Activated T-helper 1 cell treated with Interleukin-2 at 50 U/mL for 16 hours (primary cell): ENCODE measurements around the gene ZDHHC3.
"Not testable (repeated sequence)": the region's sequence is repeated elsewhere in the genome, so short reads cannot be mapped to it uniquely, and the experiment has no call there.

Experiments used
- DNase-seq: peaks from one replicate; pipeline ENCODE4 v3.0.0-alpha.2; 2020; ENCODE audit warnings: low read depth

Gene ZDHHC3

DNA sequence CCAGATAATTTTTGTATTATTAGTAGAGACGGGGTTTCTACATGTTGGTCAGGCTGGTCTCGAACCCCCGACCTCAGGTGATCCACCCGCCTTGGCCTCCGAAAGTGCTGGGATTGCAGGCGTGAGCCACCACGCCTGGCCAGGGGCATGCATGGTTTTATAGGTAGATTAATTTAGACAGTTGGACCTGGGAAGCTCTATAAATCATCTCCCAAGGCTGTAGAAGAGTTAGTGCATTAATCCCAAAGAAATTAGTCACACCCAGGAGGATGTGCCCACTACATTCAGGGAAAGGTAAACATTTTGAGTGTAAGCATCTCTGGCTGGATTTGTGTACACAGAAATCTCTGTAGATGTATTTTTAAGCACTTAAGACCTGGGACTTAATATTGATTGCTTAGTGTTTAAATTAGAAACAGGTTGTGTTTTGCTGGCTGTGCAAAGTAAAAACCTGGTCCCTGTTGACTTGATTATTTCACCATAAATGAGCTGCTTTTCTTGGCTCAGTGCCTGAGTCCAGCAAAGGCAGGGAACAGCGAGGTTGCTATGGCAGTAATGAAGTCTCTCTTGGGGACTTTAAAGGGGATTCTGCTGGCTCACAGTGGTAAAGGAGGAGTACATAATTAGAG is 19.3 kb upstream of the ZDHHC3 start:
- DNase-seq, result no peak

DNA sequence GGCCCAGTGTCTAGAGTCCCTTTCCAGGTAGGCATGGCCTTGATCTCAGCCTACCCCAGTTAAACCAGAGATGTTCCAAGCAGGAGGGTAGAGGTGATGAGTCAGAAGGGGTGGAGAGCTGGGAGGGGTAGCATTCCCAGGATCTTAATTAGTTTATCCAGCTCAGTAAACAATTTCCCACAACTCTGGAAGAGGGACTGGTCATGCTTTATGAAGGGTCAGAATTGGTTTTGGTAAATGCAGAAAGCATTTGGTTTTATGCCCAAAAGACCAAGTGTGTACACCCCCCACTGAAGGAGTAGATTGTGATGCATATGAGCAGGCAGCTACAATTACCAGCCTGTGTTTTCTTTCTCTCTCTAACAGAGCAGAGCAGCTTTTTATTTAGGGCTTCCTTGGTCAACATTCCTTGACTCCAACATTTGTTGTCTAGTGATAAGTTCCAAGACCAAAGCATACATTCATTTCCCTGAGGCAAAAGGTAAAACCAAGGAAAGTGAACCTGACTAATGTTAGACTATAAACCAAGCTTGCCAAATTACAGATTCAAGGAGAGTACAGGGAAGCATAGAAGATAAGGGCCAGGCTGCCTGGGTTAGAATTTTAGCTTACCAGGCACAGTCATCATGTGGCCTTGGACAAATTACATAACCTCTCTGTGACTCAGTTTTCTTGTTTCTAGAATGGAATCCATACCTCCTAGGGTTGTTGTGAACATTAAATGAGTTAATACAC is 17.7 kb upstream of the ZDHHC3 start:
- DNase-seq, result no peak

DNA sequence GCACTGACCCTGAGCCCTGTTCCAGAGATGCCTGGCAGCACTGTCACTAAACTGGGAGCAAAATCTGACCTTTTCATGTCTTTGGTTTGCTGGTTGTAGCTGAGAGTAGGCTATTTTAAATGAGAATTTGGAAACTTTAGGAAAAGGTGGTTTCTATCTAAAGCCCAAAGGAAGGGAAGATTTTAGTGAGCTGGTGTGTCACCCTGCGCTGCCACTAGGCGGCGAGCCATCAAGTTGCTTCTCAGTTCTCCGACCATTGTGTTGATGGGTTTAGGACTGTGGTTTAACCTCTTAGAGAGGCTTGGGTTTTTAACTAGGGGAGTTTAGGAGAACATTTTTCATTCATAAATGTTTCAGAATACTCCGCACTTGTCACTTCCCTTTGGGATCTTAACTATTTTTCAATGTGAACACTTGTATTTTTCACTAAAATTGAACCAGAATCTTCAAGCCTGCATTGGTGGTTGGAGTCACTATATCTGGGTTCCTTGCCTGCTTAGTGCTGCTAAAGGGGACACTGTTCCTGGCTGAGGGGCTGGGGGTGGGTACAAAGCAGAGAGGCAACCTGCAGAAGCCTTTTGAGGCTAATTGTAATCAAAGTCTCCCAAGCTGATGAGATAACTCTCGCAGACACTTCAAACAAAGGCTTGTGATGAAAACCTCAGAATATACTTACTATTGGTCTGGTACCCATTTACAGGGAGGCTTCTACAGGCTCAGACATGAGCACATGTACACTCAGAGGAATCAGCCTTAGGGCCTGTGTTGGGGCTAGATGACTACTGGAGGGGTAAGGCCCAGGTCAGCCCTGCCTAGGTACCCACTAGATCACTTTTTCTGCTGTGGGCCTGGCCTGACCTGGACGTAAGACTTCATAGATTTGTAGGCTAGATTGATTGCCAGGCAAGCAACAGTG is 16.8 kb upstream of the ZDHHC3 start:
- no peak for DNase-seq

DNA sequence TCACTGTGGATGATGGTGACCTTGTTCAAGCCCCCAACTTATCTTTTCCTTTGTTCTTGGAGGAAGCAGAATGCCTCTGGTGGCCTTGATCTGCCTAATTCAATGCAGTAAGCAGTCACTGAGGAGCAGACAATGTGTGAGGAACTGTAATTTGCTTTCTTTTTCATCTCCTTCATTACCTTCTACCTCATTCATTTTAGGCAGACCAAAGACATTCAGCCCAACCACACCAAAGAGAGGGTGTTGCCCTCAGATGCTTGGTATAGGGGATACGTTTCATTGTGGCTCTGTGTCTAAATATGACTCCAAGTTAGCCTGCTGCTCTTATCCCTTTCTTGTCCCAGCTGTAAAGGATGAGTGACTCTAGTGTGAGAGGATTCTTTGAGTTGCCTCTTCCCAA is 15.4 kb upstream of the ZDHHC3 start:
- no peak for DNase-seq

DNA sequence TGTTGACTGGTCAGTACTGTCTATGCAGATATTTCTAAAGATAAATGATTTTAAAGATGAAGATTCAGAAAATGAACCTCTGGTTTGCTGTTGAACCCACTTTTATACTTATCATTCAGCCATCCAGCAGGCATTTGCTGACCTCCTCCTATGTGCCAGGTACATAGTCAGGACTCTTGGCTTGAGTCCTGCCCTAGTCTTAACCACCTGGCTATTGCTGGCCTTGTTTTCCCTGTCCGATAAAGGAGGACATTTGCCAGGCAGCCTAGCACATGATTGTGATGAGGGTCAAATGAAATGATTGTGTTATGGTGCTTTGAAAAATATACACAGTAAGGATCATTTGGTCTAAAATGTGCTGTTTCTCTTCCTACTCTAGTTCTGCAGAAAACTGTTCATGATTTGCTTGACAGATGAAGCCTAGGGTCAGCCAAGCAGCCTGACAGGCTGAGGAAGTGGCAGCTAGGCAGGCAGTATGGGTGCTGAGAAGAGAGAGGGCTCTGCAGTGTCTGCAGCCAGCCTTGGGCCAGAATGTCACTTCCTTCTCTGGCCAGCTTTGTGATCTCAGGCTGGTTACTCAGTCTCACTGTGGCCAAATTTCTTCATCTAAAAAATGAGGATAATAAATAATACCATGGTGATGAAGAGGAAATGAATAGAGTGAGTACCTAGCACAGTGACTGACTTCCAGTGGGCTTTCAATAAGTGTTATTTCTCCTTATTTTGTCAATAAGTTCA is 13.8 kb upstream of the ZDHHC3 start:
- DNase-seq, result no peak

DNA sequence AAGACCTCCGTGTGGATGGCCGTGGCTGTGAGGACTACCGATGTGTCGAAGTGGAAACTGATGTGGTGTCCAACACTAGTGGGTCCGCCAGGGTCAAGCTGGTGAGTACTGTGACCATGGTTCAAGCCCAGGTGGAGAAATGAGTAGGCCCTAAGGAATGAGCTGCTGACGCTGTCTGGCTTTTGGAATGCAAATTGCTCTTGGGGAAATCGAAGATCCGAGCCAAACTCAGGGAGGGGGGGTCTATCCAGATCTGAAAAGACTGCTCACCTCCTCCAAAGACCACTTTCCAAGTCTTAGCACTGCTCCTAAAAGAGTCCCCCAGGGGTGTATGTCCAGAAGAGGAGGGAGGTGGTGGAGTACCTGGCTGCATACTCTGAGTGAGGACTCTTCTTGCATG is 13.2 kb upstream of the ZDHHC3 start:
- DNase-seq, result no peak

DNA sequence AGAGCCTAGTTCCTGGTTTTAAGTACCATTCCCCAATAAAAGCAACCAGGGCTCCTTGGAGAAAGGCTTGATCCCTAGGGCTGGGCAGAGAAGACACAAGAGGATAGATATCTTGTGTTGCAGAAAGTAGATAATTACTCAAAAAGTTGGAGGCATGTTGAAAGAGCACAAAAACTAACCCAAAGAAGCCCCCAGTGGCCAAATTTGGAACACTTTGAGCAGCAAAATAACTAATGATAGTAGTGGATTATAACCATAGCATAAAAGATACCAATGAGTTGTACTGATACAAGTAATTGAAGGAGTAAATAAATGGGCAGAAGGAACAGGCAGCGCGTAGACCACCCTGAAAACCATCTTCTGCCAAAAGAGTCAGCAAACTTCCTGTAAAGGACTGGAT is 12.1 kb upstream of the ZDHHC3 start:
- no peak for DNase-seq

DNA sequence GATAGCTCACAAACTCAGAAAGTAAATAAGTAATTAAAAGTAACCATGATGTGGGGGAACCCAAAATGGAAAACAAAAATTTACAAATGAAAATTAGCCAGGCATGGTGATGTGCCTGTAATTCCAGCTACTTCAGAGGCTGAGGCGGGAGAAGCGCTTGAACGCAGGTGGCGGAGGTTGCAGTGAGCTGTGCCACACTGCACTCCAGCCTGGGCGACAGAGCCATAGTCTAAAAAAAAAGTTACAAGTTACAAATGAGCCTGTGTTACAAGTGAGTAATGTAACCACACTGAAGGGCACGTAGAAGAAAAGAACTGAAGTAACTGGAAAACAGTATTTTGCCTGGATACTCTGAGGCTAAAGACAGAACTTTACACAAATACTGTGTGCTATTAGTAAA is 11.4 kb upstream of the ZDHHC3 start:
- DNase-seq, result no peak

DNA sequence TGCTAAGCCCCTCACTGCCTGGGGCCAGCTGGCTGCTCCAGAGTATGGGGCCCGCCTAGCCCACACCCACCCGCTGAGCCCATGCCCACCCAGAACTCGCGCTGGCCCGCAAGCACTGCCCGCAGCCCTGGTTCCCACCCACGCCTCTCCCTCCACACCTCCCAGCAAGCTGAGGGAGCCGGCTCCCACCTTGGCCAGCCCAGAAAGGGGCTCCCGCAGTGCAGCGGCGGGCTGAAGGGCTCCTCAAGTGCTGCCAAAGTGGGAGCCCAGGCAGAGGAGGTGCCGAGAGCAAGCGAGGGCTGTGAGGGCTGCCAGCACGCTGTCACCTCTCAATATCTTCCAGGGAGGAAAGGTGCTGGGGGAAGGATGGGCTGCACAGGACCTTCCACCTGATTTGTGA is 10.4 kb upstream of the ZDHHC3 start:
- DNase-seq, result not testable (repeated sequence)

DNA sequence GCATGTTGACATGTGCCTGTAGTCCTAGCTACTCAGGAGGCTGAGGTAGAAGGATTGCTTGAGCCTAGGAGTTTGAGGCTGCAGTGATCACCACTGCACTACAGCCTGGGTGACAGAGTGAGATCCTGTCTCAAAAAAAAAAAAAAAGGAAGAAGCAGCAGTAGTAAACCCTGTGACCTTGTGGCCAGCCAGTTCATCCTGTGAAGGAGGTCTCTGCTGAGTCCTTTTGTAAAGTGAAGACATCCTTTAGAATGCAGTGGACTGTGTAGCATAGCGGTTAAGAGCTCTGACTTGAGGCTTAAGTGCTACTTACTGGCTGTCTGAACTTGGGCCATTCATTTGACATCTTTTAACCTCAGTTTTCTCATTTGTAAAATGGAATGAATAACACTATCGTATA is 8.4 kb upstream of the ZDHHC3 start:
- DNase-seq, result no peak

DNA sequence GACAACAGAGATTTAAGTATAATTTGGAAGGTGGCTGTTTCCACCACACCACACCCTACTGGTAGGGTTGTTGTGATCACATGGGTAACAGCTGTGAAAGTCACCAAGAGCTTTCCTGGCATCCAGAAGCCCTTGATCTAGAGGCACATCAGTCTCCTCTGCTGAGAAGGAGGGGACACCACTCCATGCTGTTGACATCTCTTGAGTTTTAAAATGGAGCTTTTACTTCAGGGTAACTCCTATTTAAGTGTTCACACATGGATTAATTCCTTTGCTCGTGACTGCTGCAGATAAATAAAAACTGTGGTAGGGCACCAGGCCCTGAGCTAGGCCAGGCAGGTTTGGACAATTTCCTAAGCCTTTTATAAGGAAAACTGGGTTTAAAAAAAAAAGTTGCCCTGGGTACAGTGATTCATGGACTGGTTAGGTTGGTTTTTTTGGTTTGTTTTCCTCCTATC is 7.5 kb upstream of the ZDHHC3 start:
- no peak for DNase-seq

DNA sequence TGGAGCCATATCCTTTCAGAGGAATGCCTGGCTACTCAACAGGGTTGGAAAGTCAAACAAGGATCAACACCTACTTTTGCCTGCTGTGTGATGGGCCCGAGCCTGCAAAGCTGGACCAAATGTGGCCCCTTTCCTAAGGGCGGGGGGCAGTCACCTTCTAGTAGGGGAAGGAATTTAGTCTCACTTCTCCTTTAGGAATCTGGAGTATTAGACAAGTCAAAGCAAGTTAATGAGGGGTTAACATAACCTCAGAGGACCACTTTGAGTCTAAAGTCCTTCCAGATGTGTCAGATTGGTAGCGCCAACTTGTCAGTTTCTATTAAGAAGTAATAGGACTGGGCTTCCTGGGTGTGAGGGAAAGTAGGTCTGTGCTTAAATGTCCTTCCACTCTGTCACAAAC is 6.8 kb upstream of the ZDHHC3 start:
- DNase-seq, result no peak

DNA sequence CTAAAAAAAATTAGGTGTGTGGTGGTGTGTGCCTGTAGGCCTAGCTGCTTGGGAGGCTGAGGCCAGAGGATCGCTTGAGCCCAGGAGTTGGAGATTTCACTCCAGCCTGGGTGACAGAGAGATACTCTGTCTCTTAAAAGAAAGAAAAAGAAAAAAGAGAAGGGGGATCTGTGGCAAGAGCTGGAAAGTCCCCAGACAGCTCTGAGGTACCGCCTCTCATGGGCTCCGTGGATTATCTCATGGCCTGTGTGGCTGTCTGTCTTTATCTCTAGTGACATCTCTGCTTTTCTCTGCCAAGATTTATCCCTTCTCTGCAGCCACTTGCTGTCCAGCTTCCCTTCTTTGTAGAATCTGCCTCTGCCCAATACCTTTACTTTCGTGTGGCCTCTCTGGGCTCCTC is 5.8 kb upstream of the ZDHHC3 start:
- no peak for DNase-seq

DNA sequence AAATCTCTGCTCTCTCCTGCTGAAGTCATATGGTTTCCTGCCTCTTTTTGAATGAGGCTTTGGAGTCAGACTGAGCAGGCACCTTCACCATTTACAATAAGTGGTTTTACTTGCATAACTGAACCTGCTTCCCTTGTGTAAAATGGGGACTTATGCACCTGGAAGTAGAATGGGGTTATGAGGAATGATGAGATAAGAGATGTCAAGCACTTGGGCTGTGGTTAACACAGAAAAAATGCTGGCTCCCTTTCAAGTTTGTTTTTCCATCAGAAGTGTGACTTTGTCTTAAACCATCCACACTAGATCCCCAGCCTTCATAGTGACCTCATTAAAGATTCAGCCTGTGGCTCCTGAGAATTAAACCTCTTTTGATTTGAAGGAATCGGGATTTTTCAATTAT is 5.2 kb upstream of the ZDHHC3 start:
- no peak for DNase-seq

DNA sequence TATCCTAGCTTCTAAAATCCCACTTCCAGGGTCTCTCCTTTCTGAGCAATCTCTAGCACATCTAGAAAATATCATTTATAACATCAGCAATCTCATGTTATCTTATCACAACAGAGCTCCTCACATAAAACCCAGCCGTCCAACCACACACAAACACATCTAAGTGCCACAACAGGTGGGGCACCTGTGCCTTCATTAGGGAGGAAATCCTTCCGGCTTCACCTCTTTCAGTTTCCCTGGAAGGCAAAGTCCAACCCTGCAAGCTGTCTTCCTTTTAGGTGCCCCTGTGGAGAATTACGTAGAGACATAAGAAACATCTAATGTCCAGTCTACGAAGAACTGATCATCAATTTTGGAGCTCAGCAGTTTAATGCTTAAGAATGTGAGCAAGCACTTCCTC is 1.6 kb downstream of the ZDHHC3 start:
- no peak for DNase-seq

DNA sequence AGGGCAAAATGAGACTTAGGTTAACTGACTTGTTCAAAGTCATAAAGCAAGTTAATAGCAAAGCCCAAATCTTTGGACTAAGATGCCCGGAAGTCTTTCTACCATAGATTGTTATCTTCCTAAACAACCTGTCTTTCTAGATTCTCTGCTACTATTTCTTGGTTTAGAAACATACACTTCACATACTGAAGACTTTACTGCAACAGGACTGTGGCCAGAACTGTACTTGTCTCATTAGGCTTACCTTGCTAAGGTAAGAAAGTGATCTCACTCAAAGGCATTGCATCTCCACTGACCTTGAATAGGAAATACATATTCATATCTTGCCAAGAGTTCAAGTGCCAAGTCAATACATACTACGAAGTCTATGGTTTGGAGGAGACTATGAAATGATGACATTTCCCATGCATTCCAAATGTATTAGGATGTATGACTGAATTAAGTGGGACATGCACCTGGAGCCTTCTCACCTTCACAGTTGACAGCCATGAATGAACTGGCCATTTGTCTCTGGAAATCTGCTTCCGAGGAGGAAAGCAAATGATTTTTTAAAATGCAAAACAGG is 5.0 kb downstream of the ZDHHC3 start:
- no peak for DNase-seq

DNA sequence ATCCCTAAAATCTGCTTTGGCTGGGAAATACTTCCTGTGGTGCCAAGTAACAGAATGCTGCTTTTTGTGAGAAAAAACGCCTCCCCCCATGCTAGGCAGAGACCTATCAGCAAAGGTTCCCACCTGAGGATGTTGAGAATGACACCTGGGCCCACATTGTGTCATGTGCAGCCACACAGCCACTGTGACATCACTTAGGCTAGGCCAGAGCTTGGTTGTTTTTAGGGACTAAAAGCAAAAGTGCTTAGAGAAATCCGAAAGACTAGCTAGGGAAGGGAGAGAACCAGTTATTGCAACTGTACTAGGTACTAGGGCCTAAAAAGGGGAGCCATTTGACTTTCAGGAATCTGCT is 6.2 kb downstream of the ZDHHC3 start:
- no peak for DNase-seq

DNA sequence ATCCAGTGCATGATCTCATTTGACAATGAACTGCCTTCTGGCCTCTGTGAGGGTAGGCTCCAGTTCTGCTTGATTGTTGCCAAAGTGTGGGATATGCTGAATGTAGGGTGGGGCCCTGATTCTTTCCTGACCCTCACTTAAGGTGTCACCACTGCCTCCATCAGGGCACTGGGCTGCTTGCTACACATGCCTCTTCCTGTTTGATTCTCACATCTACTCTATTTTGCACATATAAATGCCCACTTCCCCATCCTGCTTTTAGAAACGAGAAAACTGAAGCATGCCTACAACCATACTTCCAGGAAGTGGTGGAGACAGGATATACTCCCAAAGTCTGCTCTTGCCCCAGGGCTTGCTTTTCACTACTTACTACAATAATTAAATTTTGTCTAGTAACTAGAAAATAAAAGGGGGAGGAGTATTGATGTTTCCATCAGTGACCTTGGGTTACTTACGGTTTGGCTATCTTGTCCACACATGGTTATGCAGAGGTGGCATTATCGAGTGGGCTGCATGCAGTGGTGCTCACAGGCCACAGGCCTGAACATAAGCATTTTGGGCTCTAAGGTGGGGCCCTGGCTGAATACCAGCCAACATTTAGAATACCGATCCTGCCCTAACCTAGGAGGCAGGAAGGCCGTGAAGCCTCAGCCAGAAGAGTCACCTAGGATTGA is 6.7 kb downstream of the ZDHHC3 start:
- DNase-seq, result no peak

DNA sequence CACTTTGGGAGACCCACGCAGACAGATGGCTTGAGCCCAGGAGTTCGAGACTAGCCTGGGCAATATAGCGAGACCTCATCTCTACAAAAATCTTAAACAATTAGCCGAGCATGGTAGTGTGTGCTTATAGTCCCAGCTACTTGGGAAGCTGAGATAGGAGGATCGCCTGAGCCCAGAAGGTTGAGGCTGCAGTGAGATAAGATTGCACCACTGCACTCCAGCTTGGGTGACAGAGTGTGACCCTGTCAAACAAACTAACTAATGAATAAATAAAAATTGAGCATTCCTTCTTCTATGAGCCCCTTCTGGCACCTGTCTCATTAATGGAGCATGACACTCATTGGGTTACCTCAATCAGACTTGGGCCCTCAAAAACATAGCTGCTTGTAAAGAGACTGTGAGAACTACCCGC is 7.5 kb downstream of the ZDHHC3 start:
- no peak for DNase-seq

DNA sequence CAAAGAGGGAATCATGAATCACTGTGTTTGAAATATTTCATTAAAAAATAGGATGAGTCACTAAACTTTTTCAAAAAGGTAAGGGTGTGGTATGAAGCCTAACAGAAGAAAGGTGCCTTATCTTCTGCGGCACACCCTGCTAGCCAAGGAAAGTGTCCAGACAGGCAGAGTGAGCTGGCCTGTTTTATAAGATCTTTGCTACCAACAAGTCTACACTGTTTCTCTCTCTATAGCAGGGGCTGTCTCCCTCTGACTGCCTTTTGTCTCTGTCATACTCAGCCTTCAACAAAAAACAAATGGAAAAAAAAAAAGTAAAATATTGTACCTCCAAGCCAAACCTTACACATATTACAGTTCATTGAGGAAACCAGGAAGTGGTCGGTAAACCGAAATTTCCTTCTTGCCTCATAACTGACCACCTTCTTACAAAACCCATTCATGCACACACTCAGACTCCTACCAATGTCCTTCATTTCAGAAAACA is 9.1 kb downstream of the ZDHHC3 start:
- no peak for DNase-seq

DNA sequence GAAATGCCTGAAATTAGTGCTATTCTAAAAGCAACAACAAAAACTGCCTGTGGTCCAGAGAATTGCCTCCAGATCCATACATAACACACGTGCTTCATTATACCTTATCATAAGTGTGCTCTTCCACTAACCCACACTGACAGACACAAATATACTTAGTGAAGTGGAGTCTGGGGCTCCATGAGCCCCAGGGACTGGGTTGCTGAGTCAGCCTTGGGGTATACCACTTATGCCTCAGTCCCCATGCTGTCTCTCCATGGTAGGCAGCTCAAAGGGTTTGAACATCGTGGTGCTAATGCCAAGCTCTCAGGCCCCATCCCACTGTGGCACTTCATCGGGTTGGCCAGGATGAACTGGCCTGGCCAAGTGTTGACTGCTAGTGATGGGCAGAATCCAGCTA is 10.8 kb downstream of the ZDHHC3 start:
- no peak for DNase-seq
